Large intestine (tissue), 3 donors: ENCODE data around the gene SLC28A1. TPM values are rescaled to one million over a fixed set of nuclear protein-coding genes. Genes with fewer than 3 reads are reported as not detected.

Experiments used
- DNase-seq, 2 donors: peaks; one replicate each; pipeline versions ENCODE4 v3.0.0 to v3.0.0-alpha.2; 2013
- H3K27ac ChIP-seq: one replicate; pipeline ENCODE4 v1.5.1; 2013; ENCODE audit warnings: low read length
- H3K27me3 ChIP-seq: 2 replicates; pipeline ENCODE4 v1.6.1; 2013; ENCODE audit warnings: low read length; ENCODE audit not compliant: control insufficient read depth, insufficient read depth
- H3K36me3 ChIP-seq: 2 replicates; pipeline ENCODE4 v1.6.1; 2013; ENCODE audit warnings: low read length; ENCODE audit not compliant: control insufficient read depth, insufficient read depth
- H3K4me1 ChIP-seq: one replicate; pipeline ENCODE4 v1.6.1; 2013; ENCODE audit warnings: low read length; ENCODE audit not compliant: control insufficient read depth, insufficient read depth
- H3K4me3 ChIP-seq: one replicate; pipeline ENCODE4 v1.5.1; 2013; ENCODE audit warnings: low read length
- H3K9me3 ChIP-seq: one replicate; pipeline ENCODE4 v1.6.1; 2013; ENCODE audit warnings: mild to moderate bottlenecking, low read depth, low read length, moderate library complexity; ENCODE audit not compliant: control insufficient read depth
- WGBS: methylation state at CpG from one replicate; pipeline ENCODE4 v1.1.5; 2013; ENCODE audit warnings: low lambda C conversion rate; ENCODE audit not compliant: insufficient coverage; 5-methylcytosine and 5-hydroxymethylcytosine counted together
- polyA plus RNA-seq: library from polyadenylated mRNA; unstranded; fragments of 120-200 nt; gene quantifications from one replicate; pipeline ENCODE4 v1.2.1, GENCODE V29; 2013

Gene SLC28A1
- polyA plus RNA-seq, 1 donor: 33.1 TPM

GRCh38 chr15:84937144-84937543 lies 52.7 kb downstream of the SLC28A1 start:
- peaks cover 18% of the 10 kb centered on the region for H3K36me3 ChIP-seq
- H3K27ac ChIP-seq: no peak overlapping the region
- no peak for DNase-seq
- no peak overlapping the region for H3K4me3 ChIP-seq
- no peaks in the 10 kb centered on the region for H3K4me1 ChIP-seq
- WGBS: 72% methylated on average over 2 of the region's 5 CpGs
- H3K9me3 ChIP-seq: no peaks in the 10 kb centered on the region
- no peaks in the 10 kb centered on the region for H3K27me3 ChIP-seq

GRCh38 chr15:84938726-84939125 lies 54.3 kb downstream of the SLC28A1 start:
- no peak for DNase-seq
- Histone ChIP-seq H3K36me3 (peaks cover 11% of the 10 kb centered on the region), H3K4me3 (no peak overlapping the region), H3K27me3 (no peaks in the 10 kb centered on the region), H3K27ac (no peak overlapping the region), H3K9me3 (no peaks in the 10 kb centered on the region), H3K4me1 (no peaks in the 10 kb centered on the region)
- no CpG with 5 or more reads among the region's 1 CpG for WGBS

DNA sequence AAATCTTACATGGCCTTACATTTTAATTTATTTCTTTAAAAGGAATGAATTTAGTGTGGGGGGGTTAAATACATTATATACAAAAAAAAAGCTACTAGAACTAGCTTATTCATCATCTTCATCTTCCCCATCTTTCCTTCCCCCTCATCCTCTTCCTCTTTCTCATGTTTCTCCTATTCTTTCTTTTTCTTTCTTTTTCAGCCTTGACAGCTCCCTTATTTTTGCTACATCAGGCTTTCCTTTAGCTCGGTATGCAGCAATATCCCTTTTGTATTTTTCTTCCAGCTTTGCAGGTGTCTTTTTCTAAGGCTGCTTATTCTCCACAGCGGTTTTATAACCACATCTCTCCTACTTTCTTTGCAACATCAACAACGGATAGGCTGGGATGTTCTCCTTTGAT lies 55.9 kb downstream of the SLC28A1 start:
- Histone ChIP-seq H3K27ac (no peak overlapping the region), H3K9me3 (no peaks in the 10 kb centered on the region), H3K27me3 (no peaks in the 10 kb centered on the region), H3K36me3 (peaks cover 16% of the 10 kb centered on the region), H3K4me3 (no peak overlapping the region), H3K4me1 (no peaks in the 10 kb centered on the region)
- WGBS: 90% methylated on average over 2 of the region's 3 CpGs
- DNase-seq: no peak

GRCh38 chr15:84942456-84942855 lies 58.0 kb downstream of the SLC28A1 start:
- H3K27me3 ChIP-seq: no peaks in the 10 kb centered on the region
- no peaks in the 10 kb centered on the region for H3K4me1 ChIP-seq
- no peak overlapping the region for H3K4me3 ChIP-seq
- WGBS: no CpG with 5 or more reads among the region's 2 CpGs
- no peak overlapping the region for H3K27ac ChIP-seq
- peaks cover 16% of the 10 kb centered on the region for H3K36me3 ChIP-seq
- H3K9me3 ChIP-seq: peaks cover 4% of the 10 kb centered on the region
- DNase-seq: no peak

- Histone ChIP-seq H3K4me3 (no peak overlapping the region), H3K4me1 (no peaks in the 10 kb centered on the region), H3K36me3 (peaks cover 13% of the 10 kb centered on the region), H3K27ac (no peak overlapping the region), H3K27me3 (no peaks in the 10 kb centered on the region), H3K9me3 (peaks cover 4% of the 10 kb centered on the region)
- no CpG with 5 or more reads among the region's 10 CpGs for WGBS
- DNase-seq: no peak
These were observed 59.8 kb downstream of the SLC28A1 start for GRCh38 chr15:84944311-84944710.

GRCh38 chr15:84944861-84945260 lies 60.4 kb downstream of the SLC28A1 start:
- Histone ChIP-seq H3K27me3 (no peaks in the 10 kb centered on the region), H3K36me3 (peaks cover 13% of the 10 kb centered on the region)
- WGBS: no CpG with 5 or more reads among the region's 11 CpGs

GRCh38 chr15:84946772-84947489 lies 62.5 kb downstream of the SLC28A1 start:
- H3K27me3 ChIP-seq: no peaks in the 10 kb centered on the region
- no peak overlapping the region for H3K4me3 ChIP-seq
- no peak for DNase-seq
- H3K4me1 ChIP-seq: no peaks in the 10 kb centered on the region
- peaks cover 10% of the 10 kb centered on the region for H3K36me3 ChIP-seq
- peaks cover 4% of the 10 kb centered on the region for H3K9me3 ChIP-seq
- H3K27ac ChIP-seq: no peak overlapping the region
- WGBS: no CpG with 5 or more reads among the region's 5 CpGs

More at GRCh38 chr15:84944861-84945260, 60.4 kb downstream of the SLC28A1 start:
- DNase-seq: no peak
- H3K4me1 ChIP-seq: no peaks in the 10 kb centered on the region
- peaks cover 4% of the 10 kb centered on the region for H3K9me3 ChIP-seq
- no peak overlapping the region for H3K4me3 ChIP-seq
- no peak overlapping the region for H3K27ac ChIP-seq

GRCh38 chr15:84947947-84948830 lies 63.7 kb downstream of the SLC28A1 start:
- Histone ChIP-seq H3K9me3 (peaks cover 4% of the 10 kb centered on the region), H3K27ac (no peak overlapping the region), H3K4me3 (no peak overlapping the region), H3K36me3 (peaks cover 10% of the 10 kb centered on the region), H3K4me1 (no peaks in the 10 kb centered on the region), H3K27me3 (no peaks in the 10 kb centered on the region)
- WGBS: no CpG with 5 or more reads among the region's 4 CpGs
- no peak for DNase-seq

- Histone ChIP-seq H3K27ac (no peak overlapping the region), H3K4me1 (no peaks in the 10 kb centered on the region), H3K4me3 (no peak overlapping the region), H3K9me3 (peaks cover 4% of the 10 kb centered on the region), H3K36me3 (peaks cover 8% of the 10 kb centered on the region), H3K27me3 (no peaks in the 10 kb centered on the region)
- WGBS: 100% methylated on average over 1 of the region's 2 CpGs
- DNase-seq: no peak
These were observed 64.6 kb downstream of the SLC28A1 start for GRCh38 chr15:84949043-84949442.

GRCh38 chr15:84949845-84950569 lies 65.5 kb downstream of the SLC28A1 start:
- WGBS: no CpG with 5 or more reads among the region's 7 CpGs
- Histone ChIP-seq H3K36me3 (peaks cover 6% of the 10 kb centered on the region), H3K4me3 (no peak overlapping the region), H3K27ac (no peak overlapping the region), H3K9me3 (peaks cover 4% of the 10 kb centered on the region), H3K27me3 (no peaks in the 10 kb centered on the region), H3K4me1 (no peaks in the 10 kb centered on the region)
- DNase-seq: no peak
